ENCODE measurements around the gene LTK. TPM values are rescaled to one million over a fixed set of nuclear protein-coding genes. Genes with fewer than 3 reads are reported as not detected.

Gene LTK
- polyA plus RNA-seq, 3 donors: 0.12 TPM; not detected in 2

GRCh38 chr15:41486286-41486685, 27.3 kb downstream of the LTK start:
- Mint-ChIP-seq H3K27me3 (ENCODE audit: low read depth in 3 of 3) (peaks cover 6 to 20% (median 11%) of the 10 kb centered on the region in 3 donors), H3K4me1 (no peaks in the 10 kb centered on the region), H3K9me3 (peaks cover 0 to 3% (median 1%) of the 10 kb centered on the region in 7 donors), H3K4me3 (no peak overlapping the region), H3K36me3 (peaks cover 20 to 25% of the 10 kb centered on the region in 2 donors), H3K27ac (no peak overlapping the region)
- no peak for TF ChIP-seq CTCF (IDR thresholded peaks at IDR 0.05)
- WGBS (ENCODE audit: insufficient coverage): 84% methylated on average over 36 of the region's 43 CpGs
- Histone ChIP-seq H3K27me3 (ENCODE audit: control insufficient read depth in 2 of 2, insufficient read depth in 2 of 2, low read length in 2 of 2) (peaks cover 2 to 9% of the 10 kb centered on the region in 2 donors), H3K79me2 (ENCODE audit: insufficient read depth, low read length) (no peaks in the 10 kb centered on the region), H4K20me1 (ENCODE audit: insufficient read depth, low read length) (no peaks in the 10 kb centered on the region), H3K4me1 (ENCODE audit: control insufficient read depth in 1 of 2, insufficient read depth in 2 of 2, low read length in 2 of 2) (no peaks in the 10 kb centered on the region), H3K27ac (ENCODE audit: low read depth in 1 of 2, low read length in 2 of 2) (no peak overlapping the region), H3K4me3 (replicated peaks in 1 of 3; ENCODE audit: low read depth in 2 of 3, low read length in 3 of 3) (no peak overlapping the region), H3K9ac (ENCODE audit: insufficient read depth, low read length, poor library complexity, severe bottlenecking) (no peak overlapping the region), H3K9me3 (replicated peaks in 1 of 2; ENCODE audit: control insufficient read depth in 1 of 2, insufficient read depth in 1 of 2, low read length in 2 of 2) (no peaks in the 10 kb centered on the region), H3K4me2 (replicated peaks; ENCODE audit: extremely low read depth, low read length, poor library complexity, severe bottlenecking) (no peak overlapping the region), H2AFZ (ENCODE audit: insufficient read depth, low read depth, low read length, poor library complexity, severe bottlenecking) (no peak overlapping the region), H3K36me3 (replicated peaks in 1 of 2; ENCODE audit: control insufficient read depth in 1 of 2, insufficient read depth in 2 of 2, low read length in 2 of 2) (peaks cover 13 to 23% of the 10 kb centered on the region in 2 donors)
- no peak for DNase-seq
- intact Hi-C loops (cut with micrococcal nuclease): no loop called here

- Mint-ChIP-seq H3K4me3 (no peak overlapping the region), H3K4me1 (no peaks in the 10 kb centered on the region), H3K27me3 (ENCODE audit: low read depth in 3 of 3) (peaks cover 4 to 8% (median 4%) of the 10 kb centered on the region in 3 donors), H3K36me3 (peaks cover 32 to 37% of the 10 kb centered on the region in 2 donors), H3K27ac (peak overlapping the region in 1 of 7 donors; percentile 76), H3K9me3 (peaks cover 0 to 3% (median 1%) of the 10 kb centered on the region in 7 donors)
- Histone ChIP-seq H3K4me1 (ENCODE audit: control insufficient read depth in 1 of 2, insufficient read depth in 2 of 2, low read length in 2 of 2) (no peaks in the 10 kb centered on the region), H2AFZ (ENCODE audit: insufficient read depth, low read depth, low read length, poor library complexity, severe bottlenecking) (no peak overlapping the region), H3K79me2 (ENCODE audit: insufficient read depth, low read length) (no peaks in the 10 kb centered on the region), H3K36me3 (replicated peaks in 1 of 2; ENCODE audit: control insufficient read depth in 1 of 2, insufficient read depth in 2 of 2, low read length in 2 of 2) (peaks cover 24 to 35% of the 10 kb centered on the region in 2 donors), H3K27me3 (ENCODE audit: control insufficient read depth in 2 of 2, insufficient read depth in 2 of 2, low read length in 2 of 2) (no peaks in the 10 kb centered on the region), H3K27ac (ENCODE audit: low read depth in 1 of 2, low read length in 2 of 2) (no peak overlapping the region), H3K9ac (ENCODE audit: insufficient read depth, low read length, poor library complexity, severe bottlenecking) (no peak overlapping the region), H3K4me2 (replicated peaks; ENCODE audit: extremely low read depth, low read length, poor library complexity, severe bottlenecking) (no peak overlapping the region), H3K9me3 (replicated peaks in 1 of 2; ENCODE audit: control insufficient read depth in 1 of 2, insufficient read depth in 1 of 2, low read length in 2 of 2) (no peaks in the 10 kb centered on the region), H3K4me3 (replicated peaks in 1 of 3; ENCODE audit: low read depth in 2 of 3, low read length in 3 of 3) (no peak overlapping the region), H4K20me1 (ENCODE audit: insufficient read depth, low read length) (no peaks in the 10 kb centered on the region)
- WGBS (ENCODE audit: insufficient coverage): 88% methylated on average over 8 of the region's 11 CpGs
- intact Hi-C loops (cut with micrococcal nuclease): no loop called here
- no peak for TF ChIP-seq CTCF (IDR thresholded peaks at IDR 0.05)
- DNase-seq: no peak
Measured at GRCh38 chr15:41484937-41485625, 28.5 kb downstream of the LTK start.

All from CD14-positive monocyte (primary cell).